A549 (cell line): ENCODE measurements around the gene DYRK1A. TPM values are rescaled to one million over a fixed set of nuclear protein-coding genes. Genes with fewer than 3 reads are reported as not detected.

ENCODE experiments used
- ATAC-seq, 2 experiments: fragments of 200-7000 bp in 1 of 2; fragments of >200 bp in 1 of 2; cut with Nextera tagmentation in 1 of 2; cut with Tn5 transposase in 1 of 2; 3 replicates each; pipeline versions ENCODE4 v1.8.0 to v1.9.1; 2018 to 2020; ENCODE audit warnings: mild to moderate bottlenecking in 1 of 2, moderate library complexity in 1 of 2
- CTCF ChIA-PET: fragments of 300-600 bp; sonication (Branson Sonifier 250); formaldehyde crosslinking; extraction: SDS; loops from one replicate; lab custom pipeline; 2021; ENCODE audit warnings: antibody characterized with exemption, inconsistent platforms; lab: Yijun Ruan, JAX
- POLR2A ChIA-PET: fragments of 350-600 bp; formaldehyde crosslinking; extraction: SDS; loops from one replicate; lab custom pipeline; 2021; ENCODE audit warnings: antibody characterized with exemption, inconsistent platforms; lab: Yijun Ruan, JAX
- DNase-seq, 2 experiments: peaks; one replicate each; pipeline versions ENCODE4 v3.0.0 to v3.0.0-alpha.2; 2011 to 2016; ENCODE audit warnings: low read depth in 1 of 2, low spot score in 1 of 2
- FAIRE-seq: peaks from 2 replicates; lab custom pipeline; 2011; peaks lifted over from hg19 to GRCh38; lab: Jason Lieb, UNC
- H3K27ac ChIP-seq, 2 experiments: fragments of >200 bp; sonication (Bioruptor Twin); formaldehyde crosslinking; 3 replicates each; pipeline ENCODE4 v1.5.1; 2016 to 2017
- H3K4me1 ChIP-seq: fragments of >200 bp; sonication (Bioruptor Twin); formaldehyde crosslinking; 3 replicates; pipeline ENCODE4 v1.6.1; 2016
- H3K4me2 ChIP-seq: fragments of >200 bp; sonication (Bioruptor Twin); formaldehyde crosslinking; 3 replicates; pipeline ENCODE4 v1.6.1; 2016
- H3K4me3 ChIP-seq: fragments of >200 bp; sonication (Bioruptor Twin); formaldehyde crosslinking; 3 replicates; pipeline ENCODE4 v1.5.1; 2016
- H3K9me3 ChIP-seq: fragments of >200 bp; sonication (Bioruptor Twin); formaldehyde crosslinking; 3 replicates; pipeline ENCODE4 v1.6.1; 2016
- CBX8 ChIP-seq: fragments of 200-600 bp; sonication (generic); IDR thresholded peaks from 2 replicates; pipeline ENCODE4 v1.6.1; 2016
- CEBPB ChIP-seq, 2 experiments: fragments of >200 bp in 1 of 2; sonication (Bioruptor Twin) in 1 of 2; formaldehyde crosslinking in 1 of 2; IDR thresholded peaks; 2 replicates each; pipeline ENCODE4 v1.6.1; 2012 to 2016
- CHD2 ChIP-seq: fragments of 150-350 bp; IDR thresholded peaks from 2 replicates; pipeline ENCODE4 v1.6.1; 2014; ENCODE audit warnings: low read length; ENCODE audit not compliant: partially characterized antibody
- CHD4 ChIP-seq: fragments of 200-600 bp; sonication (generic); IDR thresholded peaks from 2 replicates; pipeline ENCODE4 v1.6.1; 2016; ENCODE audit warnings: antibody characterized with exemption, mild to moderate bottlenecking, borderline replicate concordance
- EHF ChIP-seq: fragments of 250-450 bp; sonication (Bioruptor Pico); IDR thresholded peaks from 2 replicates; pipeline ENCODE4 v1.5.0; 2020; ENCODE audit warnings: mild to moderate bottlenecking
- ESRRA ChIP-seq: fragments of 150-350 bp; IDR thresholded peaks from 2 replicates; pipeline ENCODE4 v1.6.1; 2014; ENCODE audit warnings: mild to moderate bottlenecking, low read length, borderline replicate concordance
- GATA3 ChIP-seq: IDR thresholded peaks from 2 replicates; pipeline ENCODE4 v1.6.1; 2012; ENCODE audit warnings: borderline replicate concordance
- HDAC2 ChIP-seq: fragments of 200-600 bp; sonication (generic); IDR thresholded peaks from 2 replicates; pipeline ENCODE4 v1.6.1; 2016
- HOXB13 ChIP-seq: fragments of 250-450 bp; sonication (Bioruptor Pico); IDR thresholded peaks from 2 replicates; pipeline ENCODE4 v1.5.0; 2020; ENCODE audit warnings: low read depth, mild to moderate bottlenecking, moderate library complexity
- HOXB5 ChIP-seq: fragments of 250-450 bp; sonication (Bioruptor Pico); IDR thresholded peaks from 2 replicates; pipeline ENCODE4 v1.5.0; 2020; ENCODE audit warnings: mild to moderate bottlenecking, moderate library complexity
- JUN ChIP-seq, 2 experiments: fragments of >200 bp; sonication (Bioruptor Twin); formaldehyde crosslinking; IDR thresholded peaks; 2 replicates in 1 of 2; 3 replicates in 1 of 2; pipeline ENCODE4 v1.6.1; 2016 to 2017
- JUNB ChIP-seq: fragments of >200 bp; sonication (Bioruptor Twin); formaldehyde crosslinking; IDR thresholded peaks from 2 replicates; pipeline ENCODE4 v1.6.1; 2016
- MAFK ChIP-seq: fragments of 450-650 bp; IDR thresholded peaks from 2 replicates; pipeline ENCODE4 v1.6.1; 2014; ENCODE audit not compliant: partially characterized antibody
- NFE2L2 ChIP-seq: fragments of 150-350 bp; conservative IDR thresholded peaks from 2 replicates; pipeline ENCODE4 v1.6.1; 2014; ENCODE audit warnings: low read length
- NPAS2 ChIP-seq: fragments of 250-450 bp; sonication (Bioruptor Pico); IDR thresholded peaks from 2 replicates; pipeline ENCODE4 v1.8.0; 2022; ENCODE audit warnings: mild to moderate bottlenecking, moderate library complexity, borderline replicate concordance
- NR3C1 ChIP-seq: fragments of >200 bp; sonication (Bioruptor Twin); formaldehyde crosslinking; IDR thresholded peaks from 3 replicates; pipeline ENCODE4 v1.6.1; 2017
- PHF8 ChIP-seq: fragments of 200-600 bp; sonication (generic); IDR thresholded peaks from 2 replicates; pipeline ENCODE4 v1.6.1; 2016; ENCODE audit warnings: low read depth, mild to moderate bottlenecking, antibody characterized with exemption, moderate library complexity, borderline replicate concordance
- POLR2A ChIP-seq: IDR thresholded peaks from 2 replicates; pipeline ENCODE4 v1.6.1; 2012; ENCODE audit warnings: mild to moderate bottlenecking, low read length
- SREBF2 ChIP-seq: fragments of 450-650 bp; IDR thresholded peaks from 2 replicates; pipeline ENCODE4 v1.6.1; 2014; ENCODE audit warnings: mild to moderate bottlenecking, moderate library complexity
- TFCP2L1 ChIP-seq: fragments of 250-450 bp; sonication (Bioruptor Pico); IDR thresholded peaks from 2 replicates; pipeline ENCODE4 v1.5.0; 2021; ENCODE audit warnings: mild to moderate bottlenecking
- TP53 ChIP-seq: fragments of 250-450 bp; sonication (Bioruptor Pico); IDR thresholded peaks from 2 replicates; pipeline ENCODE4 v1.5.0; 2021; ENCODE audit warnings: mild to moderate bottlenecking, moderate library complexity
- ZC3H11A ChIP-seq: fragments of 450-650 bp; IDR thresholded peaks from 2 replicates; pipeline ENCODE4 v1.6.1; 2014; ENCODE audit warnings: antibody characterized with exemption, mild to moderate bottlenecking
- ZSCAN20 ChIP-seq: fragments of 250-450 bp; sonication (Bioruptor Pico); IDR thresholded peaks from 2 replicates; pipeline ENCODE4 v1.8.0; 2022; ENCODE audit warnings: mild to moderate bottlenecking, moderate library complexity
- WGBS: methylation state at CpG from one replicate; pipeline ENCODE4 v1.1.6; 2017; ENCODE audit errors: missing lambda C conversion rate; 5-methylcytosine and 5-hydroxymethylcytosine counted together
- polyA plus RNA-seq, 4 experiments: library from polyadenylated mRNA; depleted of rRNA in 3 of 4; stranded (reverse); fragments of >200 nt; fragmentation: RNase III in 1 of 4; extraction: RNeasy Plus Mini Kit Qiagen cat#74134 plus additional on column Dnase treatment in 1 of 4; gene quantifications; 2 replicates in 3 of 4; 3 replicates in 1 of 4; pipeline ENCODE4 v1.2.3, GENCODE V29; 2011 to 2017
- TF ChIP-seq, protein P1 (sequence below): fragments of >200 bp; sonication (Bioruptor Twin); formaldehyde crosslinking; IDR thresholded peaks from 2 replicates; pipeline ENCODE4 v1.6.1; 2016
- TF ChIP-seq, protein P2 (sequence below): fragments of >200 bp; sonication (Bioruptor Twin); formaldehyde crosslinking; IDR thresholded peaks from 3 replicates; pipeline ENCODE4 v1.6.1; 2016
- TF ChIP-seq, protein P3 (sequence below): fragments of >200 bp; sonication (Bioruptor Twin); formaldehyde crosslinking; IDR thresholded peaks from 3 replicates; pipeline ENCODE4 v1.5.1; 2016
- TF ChIP-seq, protein P4 (sequence below): fragments of 250-450 bp; sonication (Bioruptor Pico); IDR thresholded peaks from 2 replicates; pipeline ENCODE4 v1.5.0; 2020; ENCODE audit warnings: low read depth, mild to moderate bottlenecking, moderate library complexity

DYRK1A gene
- polyA plus RNA-seq, 2 of the 4 experiments (the other 2 are of a cell fraction): 12.7 to 29.4 TPM

DNA sequence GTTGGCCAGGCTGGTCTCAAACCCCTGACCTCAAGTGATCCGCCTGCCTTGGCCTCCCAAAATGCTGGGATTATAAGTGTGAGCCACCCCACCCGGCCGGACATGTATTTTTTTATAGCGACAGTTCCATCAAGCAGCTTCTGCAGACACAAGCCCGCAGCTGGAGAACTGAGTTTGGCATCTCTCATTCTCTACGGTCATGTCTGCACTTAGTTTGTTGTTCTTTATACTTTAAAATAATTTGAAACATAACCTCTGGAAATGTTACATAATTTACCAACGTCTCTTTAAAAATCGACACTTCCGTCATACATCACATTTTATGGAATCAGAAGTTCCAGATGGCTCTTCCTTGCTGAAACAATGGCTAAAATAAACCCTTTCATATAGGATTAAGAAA, 183.6 kb downstream of the DYRK1A start (continued):
- TF ChIP-seq PHF8: no peak

DNA sequence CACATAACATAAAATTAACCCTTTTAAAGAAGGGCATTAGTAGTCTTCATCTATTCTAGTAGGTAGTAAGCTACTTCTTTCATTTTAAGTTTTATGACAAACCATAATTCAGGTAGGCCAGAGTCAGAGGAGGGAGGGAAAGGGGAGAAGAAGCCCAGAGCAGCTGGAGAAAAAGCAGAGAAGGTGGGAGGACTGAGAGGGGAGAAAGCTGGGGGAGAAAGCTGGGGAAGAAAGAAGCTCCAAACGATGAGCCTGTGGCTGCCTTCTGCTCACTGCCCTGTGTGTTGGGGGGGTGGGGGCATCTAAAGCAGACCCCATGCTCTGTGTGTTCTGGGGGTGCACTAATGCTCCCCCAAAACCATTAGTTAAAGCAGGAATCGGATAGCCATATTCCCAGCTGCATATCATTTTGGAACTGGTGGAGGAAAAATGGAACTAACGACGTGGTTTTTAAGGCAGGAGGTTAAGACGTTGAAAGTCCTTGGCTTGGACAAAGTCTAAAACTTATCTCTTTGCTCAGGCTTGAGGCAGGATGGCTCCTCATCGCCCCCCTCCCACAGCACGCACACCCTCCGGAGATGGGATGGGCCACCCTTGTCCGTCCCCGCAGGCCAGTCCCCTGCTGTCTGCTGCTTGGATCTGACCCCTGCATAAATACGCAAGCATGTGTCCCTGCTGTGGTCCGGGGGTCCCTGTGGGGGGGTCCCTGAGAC, 184.2 kb downstream of the DYRK1A start:
- 88% methylated on average over 9 of the region's 12 CpGs for WGBS
- POLR2A ChIA-PET: interaction anchor here (1.0 kb wide), 1 partner anchor 13 kb away, joined by 3 read pairs; no protein-coding TSS in a partner anchor
- no peak overlapping the region for H3K4me3 ChIP-seq
- CTCF ChIA-PET: no interaction called here
- ATAC-seq: no peak
- no peak for DNase-seq
- peaks cover 6% of the 10 kb centered on the region for H3K4me1 ChIP-seq
- FAIRE-seq: no peak
- no peaks in the 10 kb centered on the region for H3K9me3 ChIP-seq
- no peak overlapping the region; the same call in 2 of the 3 replicates for H3K4me2 ChIP-seq
- no peak for TF ChIP-seq TP53 (CRISPR knock-in tag)
- TF ChIP-seq ZSCAN20 (CRISPR knock-in tag): no peak
- no peak for TF ChIP-seq TFCP2L1 (CRISPR knock-in tag)
- no peak for TF ChIP-seq CEBPB (IDR thresholded peaks at IDR 0.05)
- TF ChIP-seq GATA3: no peak
- TF ChIP-seq JUNB: no peak
- TF ChIP-seq NR3C1: no peak
- no peak for TF ChIP-seq POLR2A
- TF ChIP-seq ESRRA: no peak
- no peak for TF ChIP-seq EHF (CRISPR knock-in tag)
- no peak overlapping the region for H3K27ac ChIP-seq

DNA sequence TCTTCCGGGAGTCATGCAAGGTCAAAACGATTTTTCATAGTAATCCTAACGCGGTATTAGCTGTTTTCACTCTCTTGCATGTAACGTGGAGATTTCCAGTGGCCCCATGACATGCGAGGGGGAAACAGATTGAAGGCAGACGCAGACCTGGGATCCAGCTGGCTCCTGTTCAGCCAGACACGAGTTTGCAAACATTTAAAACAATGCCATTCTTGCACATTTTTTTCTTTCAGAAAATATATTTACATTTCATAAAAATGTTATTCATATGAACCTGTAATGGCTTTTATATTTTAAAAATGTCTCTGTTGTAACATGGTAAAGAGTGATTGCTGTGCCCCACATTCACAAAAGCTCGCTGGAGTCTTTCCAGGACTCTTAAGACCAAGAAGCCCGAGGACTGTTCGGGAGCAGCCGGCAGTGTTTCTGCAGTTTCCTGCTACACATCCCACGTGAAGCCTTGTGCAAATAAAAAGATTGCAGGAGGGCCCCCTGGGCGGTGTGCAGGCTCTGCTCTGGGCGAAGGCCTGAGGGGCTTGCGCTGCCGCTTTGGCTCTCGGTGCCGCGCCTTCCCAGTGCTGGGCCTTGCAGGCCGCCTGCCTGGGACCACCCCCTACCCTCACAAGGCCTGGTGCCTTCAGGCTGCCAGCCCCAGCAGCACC, 184.9 kb downstream of the DYRK1A start:
- Histone ChIP-seq H3K9me3 (no peaks in the 10 kb centered on the region), H3K27ac (0 out of 6 replicates have a peak overlapping the region, but pooled peaks of 1 of the 2 experiments have one; percentile 27), H3K4me1 (peaks cover 6% of the 10 kb centered on the region), H3K4me3 (no peak overlapping the region), H3K4me2 (peak overlapping the region; percentile 24; the same call in 2 of the 3 replicates)
- WGBS: 55% methylated on average over 12 of the region's 21 CpGs
- no peak for FAIRE-seq
- ChIA-PET POLR2A (no interaction called here), CTCF (no interaction called here)
- ATAC-seq: peak in 1 of 2 experiments; percentile 43; a peak in 2 of 6 replicates
- TF ChIP-seq, protein P1, sequence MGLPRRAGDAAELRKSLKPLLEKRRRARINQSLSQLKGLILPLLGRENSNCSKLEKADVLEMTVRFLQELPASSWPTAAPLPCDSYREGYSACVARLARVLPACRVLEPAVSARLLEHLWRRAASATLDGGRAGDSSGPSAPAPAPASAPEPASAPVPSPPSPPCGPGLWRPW: no peak
- TF ChIP-seq HOXB5 (CRISPR knock-in tag) (no peak), CBX8 (no peak), JUN (IDR thresholded peaks at IDR 0.05) (no peak), ZC3H11A (no peak)
- no peak for DNase-seq

DNA sequence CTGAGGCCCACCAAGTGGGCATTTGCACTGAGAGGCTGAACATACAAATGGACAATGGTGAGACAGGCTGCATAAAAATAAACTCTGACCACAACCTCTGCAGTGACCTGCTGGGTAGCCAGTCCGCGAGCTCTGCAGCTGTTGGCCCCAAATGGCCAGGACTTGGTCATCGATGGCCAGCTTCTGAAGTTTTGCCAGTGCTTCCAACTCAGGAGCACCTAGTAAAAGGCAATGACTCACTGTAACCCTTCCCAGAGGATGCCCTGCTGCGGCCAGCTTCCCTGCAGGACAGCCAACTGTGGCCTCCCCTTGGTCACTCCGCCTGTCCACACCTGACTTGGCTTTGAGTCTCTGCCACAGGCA, 185.4 kb downstream of the DYRK1A start:
- ChIA-PET POLR2A (no interaction called here), CTCF (no interaction called here)

DNA sequence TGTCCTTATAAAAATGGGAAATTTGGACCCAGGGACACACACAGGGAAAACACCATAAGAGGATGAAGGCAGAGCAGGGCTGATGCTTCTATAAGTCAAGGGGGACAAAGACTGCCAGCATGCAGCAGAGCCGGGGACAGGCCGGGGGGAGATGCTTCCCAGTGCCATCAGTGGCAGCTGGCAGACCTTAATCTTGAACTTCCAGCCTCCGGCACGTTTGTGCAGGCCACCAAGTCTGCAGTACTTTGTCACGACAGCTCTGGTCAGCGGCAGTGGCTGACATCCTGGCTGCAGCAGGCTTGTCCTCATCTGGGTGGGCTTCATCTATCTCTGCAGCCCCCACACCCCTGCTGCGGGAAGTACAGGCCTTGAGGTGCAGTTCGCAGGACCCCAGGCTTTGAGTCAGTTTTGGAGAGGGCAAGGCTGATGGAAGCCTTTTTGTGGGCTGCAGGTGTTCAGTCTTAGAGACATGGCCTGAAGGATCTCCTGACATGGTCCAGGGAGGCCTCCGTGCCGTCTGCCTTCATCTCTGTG, 186.0 kb downstream of the DYRK1A start:
- Histone ChIP-seq H3K4me1 (peaks cover 6% of the 10 kb centered on the region), H3K9me3 (no peaks in the 10 kb centered on the region), H3K27ac (no peak overlapping the region), H3K4me2 (no peak overlapping the region), H3K4me3 (no peak overlapping the region)
- ATAC-seq (no peak), FAIRE-seq (no peak), DNase-seq (no peak)
- CTCF ChIA-PET: no interaction called here
- POLR2A ChIA-PET: no interaction called here
- WGBS: 80% methylated on average over 8 of the region's 10 CpGs
- TF ChIP-seq HOXB13 (CRISPR knock-in tag): no peak
- no peak for TF ChIP-seq HDAC2
- TF ChIP-seq, protein P2, sequence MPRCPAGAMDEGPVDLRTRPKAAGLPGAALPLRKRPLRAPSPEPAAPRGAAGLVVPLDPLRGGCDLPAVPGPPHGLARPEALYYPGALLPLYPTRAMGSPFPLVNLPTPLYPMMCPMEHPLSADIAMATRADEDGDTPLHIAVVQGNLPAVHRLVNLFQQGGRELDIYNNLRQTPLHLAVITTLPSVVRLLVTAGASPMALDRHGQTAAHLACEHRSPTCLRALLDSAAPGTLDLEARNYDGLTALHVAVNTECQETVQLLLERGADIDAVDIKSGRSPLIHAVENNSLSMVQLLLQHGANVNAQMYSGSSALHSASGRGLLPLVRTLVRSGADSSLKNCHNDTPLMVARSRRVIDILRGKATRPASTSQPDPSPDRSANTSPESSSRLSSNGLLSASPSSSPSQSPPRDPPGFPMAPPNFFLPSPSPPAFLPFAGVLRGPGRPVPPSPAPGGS: no peak
- TF ChIP-seq SREBF2: no peak
- TF ChIP-seq NPAS2 (CRISPR knock-in tag): no peak
- TF ChIP-seq, protein P3, sequence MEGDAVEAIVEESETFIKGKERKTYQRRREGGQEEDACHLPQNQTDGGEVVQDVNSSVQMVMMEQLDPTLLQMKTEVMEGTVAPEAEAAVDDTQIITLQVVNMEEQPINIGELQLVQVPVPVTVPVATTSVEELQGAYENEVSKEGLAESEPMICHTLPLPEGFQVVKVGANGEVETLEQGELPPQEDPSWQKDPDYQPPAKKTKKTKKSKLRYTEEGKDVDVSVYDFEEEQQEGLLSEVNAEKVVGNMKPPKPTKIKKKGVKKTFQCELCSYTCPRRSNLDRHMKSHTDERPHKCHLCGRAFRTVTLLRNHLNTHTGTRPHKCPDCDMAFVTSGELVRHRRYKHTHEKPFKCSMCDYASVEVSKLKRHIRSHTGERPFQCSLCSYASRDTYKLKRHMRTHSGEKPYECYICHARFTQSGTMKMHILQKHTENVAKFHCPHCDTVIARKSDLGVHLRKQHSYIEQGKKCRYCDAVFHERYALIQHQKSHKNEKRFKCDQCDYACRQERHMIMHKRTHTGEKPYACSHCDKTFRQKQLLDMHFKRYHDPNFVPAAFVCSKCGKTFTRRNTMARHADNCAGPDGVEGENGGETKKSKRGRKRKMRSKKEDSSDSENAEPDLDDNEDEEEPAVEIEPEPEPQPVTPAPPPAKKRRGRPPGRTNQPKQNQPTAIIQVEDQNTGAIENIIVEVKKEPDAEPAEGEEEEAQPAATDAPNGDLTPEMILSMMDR: no peak
- TF ChIP-seq, protein P4, sequence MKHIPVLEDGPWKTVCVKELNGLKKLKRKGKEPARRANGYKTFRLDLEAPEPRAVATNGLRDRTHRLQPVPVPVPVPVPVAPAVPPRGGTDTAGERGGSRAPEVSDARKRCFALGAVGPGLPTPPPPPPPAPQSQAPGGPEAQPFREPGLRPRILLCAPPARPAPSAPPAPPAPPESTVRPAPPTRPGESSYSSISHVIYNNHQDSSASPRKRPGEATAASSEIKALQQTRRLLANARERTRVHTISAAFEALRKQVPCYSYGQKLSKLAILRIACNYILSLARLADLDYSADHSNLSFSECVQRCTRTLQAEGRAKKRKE (CRISPR knock-in tag): no peak
- no peak for TF ChIP-seq TP53 (CRISPR knock-in tag)
- TF ChIP-seq GATA3: no peak
- TF ChIP-seq CEBPB (IDR thresholded peaks at IDR 0.05): no peak
- no peak for TF ChIP-seq ZC3H11A

More for the DNA sequence above, 185.4 kb downstream of the DYRK1A start:
- TF ChIP-seq NFE2L2 (no peak), CBX8 (no peak), CHD2 (no peak), CHD4 (no peak), MAFK (no peak)
- WGBS: 88% methylated on average over 4 of the region's 5 CpGs
- Histone ChIP-seq H3K4me1 (peaks cover 6% of the 10 kb centered on the region), H3K4me3 (no peak overlapping the region), H3K27ac (0 out of 6 replicates have a peak overlapping the region, but pooled peaks of 1 of the 2 experiments have one; percentile 27), H3K9me3 (no peaks in the 10 kb centered on the region), H3K4me2 (peak overlapping the region; percentile 24; the same call in 1 of the 3 replicates)
- FAIRE-seq (no peak), ATAC-seq (no peak), DNase-seq (no peak)
